HG02870 (cell line): ENCODE results near the gene PLD4.
"Not testable (repeated sequence)": the region's sequence is repeated elsewhere in the genome, so short reads cannot be mapped to it uniquely, and the experiment has no call there.

Experiments
- ATAC-seq: cut with Tn5 transposase; IDR thresholded peaks from one replicate; pipeline ENCODE4 v1.9.1; 2021; ENCODE audit warnings: mild to moderate bottlenecking, moderate library complexity; ENCODE audit not compliant: unreplicated experiment

PLD4 gene, protein sequence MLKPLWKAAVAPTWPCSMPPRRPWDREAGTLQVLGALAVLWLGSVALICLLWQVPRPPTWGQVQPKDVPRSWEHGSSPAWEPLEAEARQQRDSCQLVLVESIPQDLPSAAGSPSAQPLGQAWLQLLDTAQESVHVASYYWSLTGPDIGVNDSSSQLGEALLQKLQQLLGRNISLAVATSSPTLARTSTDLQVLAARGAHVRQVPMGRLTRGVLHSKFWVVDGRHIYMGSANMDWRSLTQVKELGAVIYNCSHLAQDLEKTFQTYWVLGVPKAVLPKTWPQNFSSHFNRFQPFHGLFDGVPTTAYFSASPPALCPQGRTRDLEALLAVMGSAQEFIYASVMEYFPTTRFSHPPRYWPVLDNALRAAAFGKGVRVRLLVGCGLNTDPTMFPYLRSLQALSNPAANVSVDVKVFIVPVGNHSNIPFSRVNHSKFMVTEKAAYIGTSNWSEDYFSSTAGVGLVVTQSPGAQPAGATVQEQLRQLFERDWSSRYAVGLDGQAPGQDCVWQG

DNA sequence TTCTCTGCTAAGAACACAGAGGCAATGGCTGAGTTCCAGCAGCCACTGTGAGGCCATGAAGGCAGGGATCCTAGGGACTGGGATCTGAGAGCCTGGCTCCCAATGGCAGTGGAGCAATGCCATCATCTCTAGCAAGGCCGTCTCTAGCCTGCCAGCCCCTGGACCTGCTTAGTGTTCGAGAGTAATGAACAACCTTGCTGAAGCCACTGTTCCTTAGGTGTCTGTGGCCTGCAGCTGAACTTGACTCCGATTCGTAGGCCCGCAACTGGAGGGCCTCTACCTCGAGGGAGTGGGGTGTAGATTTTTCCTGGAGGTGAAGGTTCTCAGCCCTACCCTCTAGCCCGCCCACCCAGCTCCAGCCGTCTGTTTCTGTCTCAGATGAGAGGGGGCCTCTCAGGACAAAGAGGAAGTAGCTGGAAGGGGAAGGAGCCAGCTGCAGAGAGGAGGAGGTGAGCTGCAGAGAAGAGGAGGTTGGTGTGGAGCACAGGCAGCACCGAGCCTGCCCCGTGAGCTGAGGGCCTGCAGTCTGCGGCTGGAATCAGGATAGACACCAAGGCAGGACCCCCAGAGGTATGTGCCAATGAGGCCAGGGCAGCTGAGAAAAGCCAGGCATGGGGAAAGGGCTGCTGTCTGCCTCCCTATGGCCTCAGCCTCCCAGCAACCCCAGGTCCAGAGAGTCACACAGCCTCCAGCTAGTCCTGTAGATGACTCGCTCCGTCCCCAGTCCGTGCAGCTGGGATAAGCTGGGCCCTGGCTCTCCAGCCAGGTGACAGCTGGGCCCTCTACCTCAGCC lies at the start of gene PLD4:
PLD4 (plus strand) TSS at position 459 of the 793 bp plus-strand sequence. CDS start 2,262 bp downstream, outside the sequence.
- ATAC-seq = no peak

DNA sequence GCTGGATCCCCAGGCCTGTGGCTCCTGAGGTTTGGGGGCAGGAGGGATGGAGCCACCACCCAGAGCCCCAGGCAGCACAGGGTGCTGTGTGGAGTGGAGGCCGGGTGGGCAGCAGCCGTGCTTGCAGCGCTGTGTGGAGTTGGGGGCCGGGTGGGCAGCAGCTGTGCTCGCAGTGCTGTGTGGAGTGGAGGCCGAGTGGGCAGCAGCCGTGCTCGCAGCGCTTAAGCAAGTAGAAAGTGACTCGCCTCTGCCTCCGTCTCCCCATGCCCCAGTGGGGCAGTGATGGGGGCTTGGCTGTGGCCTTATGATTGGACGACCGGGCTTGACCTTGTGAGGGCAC lies 49.3 kb upstream of the PLD4 start:
- no peak for ATAC-seq

DNA sequence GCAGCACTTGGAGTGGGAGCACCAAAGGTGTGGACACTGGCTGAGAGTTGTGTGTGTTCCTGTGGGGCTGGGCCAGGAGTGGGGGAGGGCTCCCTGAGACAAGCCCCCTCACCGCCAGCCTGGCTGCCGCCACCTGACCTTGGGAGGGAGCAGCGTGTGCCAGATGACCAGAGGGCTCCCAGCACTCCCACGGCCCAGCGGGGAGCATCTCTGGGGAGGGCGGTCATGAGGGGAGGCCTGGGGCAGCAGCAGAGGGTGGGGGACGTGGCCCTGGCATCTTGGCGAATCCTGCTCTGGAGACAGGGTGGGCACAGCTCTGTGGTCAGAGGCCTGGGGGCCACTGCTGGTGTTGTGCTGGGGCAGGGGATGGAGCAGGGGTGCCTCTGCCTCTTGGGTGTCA lies 48.9 kb upstream of the PLD4 start:
- ATAC-seq = no peak

DNA sequence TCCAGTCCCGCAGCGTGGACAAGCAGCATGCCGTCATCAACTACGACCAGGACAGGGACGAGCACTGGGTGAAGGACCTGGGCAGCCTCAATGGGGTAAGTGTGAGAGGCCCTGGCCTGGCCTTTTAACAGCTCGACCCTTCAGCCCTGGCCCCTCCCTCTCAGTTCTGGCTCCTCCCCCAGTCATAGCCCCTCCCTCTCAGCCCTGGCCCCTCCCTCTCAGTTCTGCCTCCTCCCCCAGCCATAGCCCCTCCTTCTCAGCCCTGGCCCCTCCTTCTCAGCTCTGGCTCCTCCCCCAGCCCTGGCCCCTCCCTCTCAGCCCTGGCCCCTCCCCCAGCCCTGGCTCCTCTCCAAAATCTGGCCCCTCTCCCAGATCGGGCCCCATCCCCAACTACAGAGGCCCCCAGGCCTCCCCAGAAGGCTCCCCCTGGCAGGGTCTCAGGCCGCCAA lies 48.4 kb upstream of the PLD4 start:
- no peak for ATAC-seq

DNA sequence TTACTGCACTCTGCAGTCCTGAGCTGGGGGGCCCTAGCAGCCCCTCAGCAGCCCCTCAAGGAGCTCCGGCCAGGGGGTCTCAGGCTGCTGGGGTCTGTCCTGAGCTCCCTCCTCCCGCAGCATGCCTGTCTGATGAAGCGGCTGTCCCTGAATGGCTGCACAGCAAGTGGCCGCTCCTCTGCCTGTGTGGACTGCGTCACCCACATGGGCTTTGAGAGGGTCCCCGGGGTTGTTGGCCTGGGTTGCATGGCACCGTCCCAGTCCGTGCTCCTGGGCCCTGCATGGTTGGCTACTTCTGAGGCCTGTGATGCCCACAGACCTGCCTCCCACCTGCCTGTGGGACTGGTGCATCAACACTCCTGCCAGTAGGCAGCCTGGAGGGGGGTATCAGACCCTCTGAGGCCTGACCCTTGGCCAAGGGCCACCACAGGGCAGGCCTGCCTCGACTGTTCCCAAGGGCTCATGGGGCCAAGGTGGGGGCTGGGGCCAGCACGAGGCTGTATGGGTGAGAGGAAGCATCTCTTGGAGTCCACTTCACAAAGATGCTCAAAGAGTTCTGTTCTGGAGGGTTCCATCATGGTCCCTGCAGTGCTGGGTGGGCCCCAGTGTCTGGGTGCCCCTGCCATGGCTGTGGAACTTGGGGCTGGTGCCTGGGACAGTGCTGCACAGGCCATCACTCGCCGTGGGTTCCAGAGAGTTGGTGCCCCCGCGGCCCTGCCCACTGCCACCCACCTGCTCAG lies 47.4 kb upstream of the PLD4 start:
- no peak for ATAC-seq

DNA sequence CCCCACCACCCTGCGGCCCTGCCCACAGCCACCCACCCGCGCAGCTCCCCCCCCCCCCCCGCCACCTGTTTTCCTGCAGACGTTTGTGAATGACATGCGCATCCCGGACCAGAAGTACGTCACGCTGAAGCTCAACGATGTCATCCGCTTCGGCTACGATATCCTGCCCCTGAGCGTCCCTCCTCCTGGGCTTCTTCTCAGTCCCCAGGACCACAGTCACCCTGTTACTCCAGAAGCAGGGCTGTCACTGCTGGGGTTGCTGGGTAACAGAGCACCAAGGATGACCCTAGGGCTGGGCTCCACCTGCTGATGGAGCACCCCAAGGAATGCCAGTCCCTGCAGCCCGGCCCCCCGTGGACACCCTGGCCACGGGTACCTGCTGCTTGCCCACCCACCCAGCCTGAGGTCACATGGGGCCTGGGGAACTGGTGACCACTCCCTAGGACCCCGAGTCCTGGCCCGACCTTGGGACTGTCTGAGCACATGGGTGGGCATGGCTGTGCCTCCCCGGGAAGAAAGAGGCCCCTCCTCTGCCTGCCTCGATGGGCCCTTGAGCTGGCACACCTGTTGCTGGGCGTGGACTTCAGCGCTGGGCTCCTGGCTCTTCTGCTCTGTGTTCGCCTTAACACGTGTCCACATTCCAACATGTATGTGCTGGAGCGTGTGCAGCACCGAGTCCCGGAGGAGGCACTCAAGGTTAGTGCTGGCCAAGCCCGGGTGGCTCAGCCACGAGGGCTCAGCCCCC lies 46.7 kb upstream of the PLD4 start:
- no peak for ATAC-seq

DNA sequence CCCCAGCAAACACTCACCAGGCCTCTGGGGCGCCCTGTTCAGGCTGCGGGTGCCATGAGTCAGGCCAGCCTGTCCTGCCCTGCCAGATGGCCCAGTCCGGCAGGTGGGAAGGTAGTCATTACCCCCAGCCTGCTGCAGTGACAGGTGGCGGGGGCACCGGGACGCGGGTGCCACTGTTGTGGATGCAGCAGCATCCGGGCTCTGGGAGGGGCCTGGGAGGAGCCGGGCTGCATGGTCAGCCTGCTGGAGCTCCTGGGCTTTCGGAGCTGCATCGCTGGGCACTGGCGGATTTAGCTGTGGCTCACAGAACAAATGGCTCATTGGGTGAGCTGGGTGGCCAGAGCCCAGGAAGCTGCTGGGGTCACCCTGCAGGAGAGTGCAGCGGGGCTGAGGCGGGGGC lies 46.1 kb upstream of the PLD4 start:
- ATAC-seq = no peak

DNA sequence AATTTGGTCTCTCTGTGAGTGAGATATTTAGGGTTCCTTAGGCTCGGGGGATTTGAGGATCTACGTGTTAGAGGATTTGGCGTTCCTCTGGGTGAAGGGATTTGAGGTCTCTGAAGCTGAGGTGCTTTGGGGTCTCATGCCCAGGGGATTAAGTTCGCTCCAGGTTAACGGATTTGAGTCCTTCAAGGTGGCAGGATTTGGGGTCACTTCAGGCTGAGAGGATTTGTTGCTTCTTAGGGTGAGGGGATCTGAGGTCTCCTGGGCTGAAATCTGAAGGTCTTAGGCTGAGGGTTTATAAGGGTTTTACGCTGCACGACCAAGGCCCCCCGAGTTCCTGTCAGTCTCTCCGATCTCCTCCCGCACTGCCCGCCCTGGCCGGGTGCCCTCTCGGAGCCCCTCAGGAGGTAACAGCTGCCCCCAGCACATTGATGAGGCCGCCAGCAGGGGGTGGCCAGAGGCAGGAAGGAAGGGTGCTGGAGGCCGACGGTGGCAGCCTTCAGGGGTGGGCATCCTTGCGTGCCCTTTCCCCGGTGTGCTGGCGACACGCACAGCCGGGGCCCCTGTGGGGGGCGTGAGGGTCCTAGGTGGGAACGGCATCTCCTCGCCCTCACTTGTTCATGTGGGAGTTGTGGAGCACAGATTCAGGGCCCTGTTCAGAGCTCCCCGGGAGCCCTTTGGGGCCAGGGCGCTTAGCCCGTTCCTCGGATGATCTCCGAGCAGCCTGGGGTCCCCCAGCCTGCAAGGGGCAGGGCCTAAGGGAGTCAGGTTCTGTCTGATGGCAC lies 45.3 kb upstream of the PLD4 start:
- ATAC-seq = no peak

DNA sequence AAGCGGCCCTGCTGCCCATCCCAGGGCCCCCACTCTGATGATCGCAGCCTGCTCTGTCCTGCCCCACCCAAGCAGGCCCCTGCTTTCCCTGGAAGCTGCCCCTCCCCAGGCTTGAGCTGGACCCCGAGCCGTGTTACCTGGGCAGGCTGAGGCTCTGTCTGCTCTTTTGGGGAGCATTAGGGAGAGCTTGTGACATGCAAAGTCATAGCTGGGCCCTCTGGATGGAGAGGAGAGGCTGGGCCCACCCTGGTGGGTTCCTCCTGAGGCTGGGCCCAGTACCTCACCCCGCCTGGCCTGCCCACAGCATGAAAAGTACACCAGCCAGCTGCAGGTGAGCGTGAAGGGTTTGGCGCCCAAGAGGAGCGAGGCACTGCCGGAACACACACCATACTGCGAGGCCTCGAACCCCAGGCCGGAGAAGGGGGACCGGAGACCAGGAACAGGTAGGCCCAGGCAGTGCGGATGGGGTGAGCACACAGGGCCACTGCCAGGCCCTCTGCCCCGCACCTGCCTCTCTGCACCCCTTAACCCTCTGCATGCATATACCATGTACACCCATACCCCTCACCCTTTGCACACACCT lies 44.6 kb upstream of the PLD4 start:
- no peak for ATAC-seq

DNA sequence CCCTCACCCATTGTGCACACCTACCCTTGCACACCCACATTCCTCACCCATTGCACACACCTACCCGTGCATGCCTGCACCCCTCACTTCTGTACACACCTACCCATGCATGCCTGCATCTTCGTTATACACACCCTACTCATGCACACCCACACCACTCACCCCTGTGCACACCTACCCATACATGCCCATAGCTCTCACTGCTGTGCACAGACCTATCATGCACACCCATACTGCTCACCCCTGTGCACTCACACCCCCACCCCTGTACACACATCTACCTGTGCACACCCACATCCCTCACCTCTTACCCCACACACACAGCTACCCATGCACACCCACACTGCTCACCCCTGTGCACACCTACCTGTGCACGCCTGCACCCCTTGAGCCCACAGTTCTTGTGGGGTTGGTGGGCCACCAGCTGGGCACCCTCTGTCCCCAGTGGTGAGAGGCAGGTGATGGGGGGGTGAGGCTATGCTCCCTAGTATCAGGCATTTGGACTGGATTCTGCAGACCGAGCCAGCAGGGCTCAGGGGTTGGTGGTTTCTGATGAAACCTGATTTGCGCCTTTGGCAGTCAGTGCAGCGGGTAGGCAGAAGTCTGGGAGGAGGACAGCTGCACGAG lies 44.0 kb upstream of the PLD4 start:
- no peak for ATAC-seq

DNA sequence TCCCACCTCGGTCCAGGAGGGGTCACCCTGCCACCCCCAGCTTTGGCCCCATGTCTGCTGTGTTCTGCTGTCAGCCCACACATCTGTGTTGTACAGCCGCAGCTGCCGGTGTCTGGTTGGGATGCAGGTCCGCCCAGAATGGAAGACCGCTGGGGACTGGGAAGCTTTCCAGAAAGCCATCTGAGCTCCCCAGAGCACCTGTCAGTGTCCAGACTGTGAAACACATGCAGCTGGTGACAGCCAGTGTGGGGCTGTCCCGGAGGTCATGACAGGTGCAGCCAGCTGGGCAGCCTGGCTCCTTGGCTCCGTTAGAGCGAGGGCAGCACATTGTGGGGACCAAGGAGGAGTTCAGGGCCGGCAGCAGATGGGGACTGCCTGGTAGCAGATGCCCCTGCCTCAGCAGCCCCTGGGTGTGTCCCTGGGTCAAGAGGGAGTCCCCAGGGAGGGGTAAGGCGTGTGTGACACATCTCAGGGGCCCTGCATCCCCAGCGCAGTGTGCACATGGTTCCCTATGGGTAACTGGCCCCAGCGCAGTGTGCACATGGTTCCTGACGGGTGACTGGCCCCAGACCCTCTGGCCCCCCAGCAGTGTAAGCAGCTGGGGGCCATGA lies 43.2 kb upstream of the PLD4 start:
- ATAC-seq = no peak

DNA sequence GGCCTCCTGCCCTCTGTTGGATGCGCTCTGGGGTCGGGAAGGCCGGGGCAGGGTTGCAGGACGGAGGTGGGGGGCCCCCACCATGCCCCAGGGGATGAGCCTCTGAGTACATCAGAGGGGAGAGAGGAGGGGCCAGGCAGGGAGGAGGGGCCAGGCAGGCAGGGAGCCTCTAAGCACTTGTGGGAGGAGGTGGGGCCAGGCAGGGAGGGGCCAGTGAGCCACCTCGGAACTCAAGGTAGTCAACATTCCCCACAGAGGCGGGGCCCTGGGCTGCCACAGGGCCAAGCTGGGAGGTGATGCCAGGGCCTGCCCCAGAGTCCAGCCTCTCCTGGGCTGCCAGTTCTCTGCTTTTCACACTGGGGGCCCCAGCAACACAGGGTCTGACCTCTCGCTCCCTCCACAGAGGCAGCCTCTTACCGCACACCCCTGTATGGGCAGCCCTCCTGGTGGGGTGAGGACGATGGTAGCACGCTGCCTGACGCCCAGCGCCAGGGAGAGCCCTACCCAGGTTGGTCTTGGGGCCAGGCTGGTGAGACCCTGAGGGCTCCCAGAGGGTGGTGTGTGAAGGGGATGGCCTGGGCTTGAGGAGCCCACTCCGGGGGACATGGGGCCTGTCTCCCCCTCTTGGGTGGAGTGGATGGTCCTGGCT lies 42.2 kb upstream of the PLD4 start:
- ATAC-seq = no peak

DNA sequence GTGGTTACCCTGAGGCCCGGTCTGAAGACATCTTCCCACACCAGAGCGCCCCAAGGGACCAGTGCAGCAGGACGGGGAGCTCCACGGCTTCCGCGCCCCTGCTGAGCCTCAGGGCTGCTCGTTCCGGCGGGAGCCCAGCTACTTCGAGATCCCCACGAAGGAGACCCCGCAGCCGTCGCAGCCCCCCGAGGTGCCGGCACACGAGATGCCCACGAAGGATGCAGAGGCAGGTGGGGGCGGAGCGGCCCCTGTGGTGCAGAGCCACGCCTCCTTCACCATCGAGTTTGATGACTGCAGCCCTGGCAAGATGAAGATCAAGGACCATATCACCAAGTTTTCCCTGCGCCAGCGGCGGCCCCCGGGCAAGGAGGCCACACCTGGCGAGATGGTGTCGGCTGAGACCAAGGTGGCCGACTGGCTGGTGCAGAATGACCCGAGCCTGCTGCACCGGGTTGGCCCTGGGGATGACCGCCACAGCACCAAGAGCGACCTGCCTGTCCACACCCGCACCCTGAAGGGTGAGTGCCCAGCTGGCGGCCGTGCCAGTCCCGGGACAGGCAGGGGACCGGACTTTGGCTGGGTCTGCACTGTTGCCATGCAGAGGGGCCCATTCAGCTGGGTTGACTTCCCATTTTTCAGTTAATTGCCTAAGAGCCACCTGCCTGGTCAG lies 41.6 kb upstream of the PLD4 start:
- ATAC-seq = no peak

DNA sequence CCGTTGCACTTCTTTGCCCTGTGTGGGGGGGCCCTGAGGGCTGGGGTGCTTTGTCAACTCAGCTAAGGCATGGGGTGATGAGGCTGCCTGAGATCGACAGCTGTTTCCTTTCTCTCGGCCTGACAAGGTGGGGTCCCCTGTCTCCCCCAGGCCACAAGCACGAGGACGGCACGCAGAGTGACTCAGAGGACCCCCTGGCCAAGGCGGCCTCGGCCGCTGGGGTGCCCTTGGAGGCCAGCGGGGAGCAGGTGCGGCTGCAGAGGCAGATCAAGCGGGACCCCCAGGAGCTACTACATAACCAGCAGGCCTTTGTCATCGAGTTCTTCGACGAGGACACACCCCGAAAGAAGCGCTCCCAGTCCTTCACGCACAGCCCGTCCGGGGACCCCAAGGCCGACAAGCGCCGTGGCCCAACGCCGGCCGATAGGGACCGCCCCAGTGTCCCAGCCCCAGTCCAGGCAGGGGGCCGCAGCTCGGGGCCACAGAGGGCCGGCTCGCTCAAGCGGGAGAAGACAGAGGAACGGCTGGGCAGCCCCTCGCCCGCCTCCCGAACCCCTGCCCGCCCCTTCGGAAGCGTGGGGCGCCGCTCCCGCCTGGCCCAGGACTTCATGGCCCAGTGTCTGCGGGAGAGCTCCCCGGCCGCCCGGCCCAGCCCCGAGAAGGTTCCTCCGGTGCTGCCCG lies 40.9 kb upstream of the PLD4 start:
- no peak for ATAC-seq

DNA sequence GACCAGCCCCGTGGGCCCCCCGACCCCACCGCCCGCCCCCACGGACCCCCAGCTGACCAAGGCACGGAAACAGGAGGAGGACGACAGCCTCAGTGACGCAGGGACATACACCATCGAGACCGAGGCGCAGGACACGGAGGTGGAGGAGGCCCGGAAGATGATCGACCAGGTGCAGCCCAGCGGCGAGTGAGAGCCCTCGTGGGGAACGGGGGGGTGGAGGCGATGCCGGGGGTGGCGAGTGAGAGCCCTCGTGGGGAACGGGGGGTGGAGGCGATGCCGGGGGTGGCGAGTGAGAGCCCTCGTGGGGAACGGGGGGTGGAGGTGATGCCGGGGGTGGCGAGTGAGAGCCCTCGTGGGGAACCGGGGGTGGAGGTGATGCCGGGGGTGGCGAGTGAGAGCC lies 40.3 kb upstream of the PLD4 start:
- not testable (repeated sequence) for ATAC-seq

DNA sequence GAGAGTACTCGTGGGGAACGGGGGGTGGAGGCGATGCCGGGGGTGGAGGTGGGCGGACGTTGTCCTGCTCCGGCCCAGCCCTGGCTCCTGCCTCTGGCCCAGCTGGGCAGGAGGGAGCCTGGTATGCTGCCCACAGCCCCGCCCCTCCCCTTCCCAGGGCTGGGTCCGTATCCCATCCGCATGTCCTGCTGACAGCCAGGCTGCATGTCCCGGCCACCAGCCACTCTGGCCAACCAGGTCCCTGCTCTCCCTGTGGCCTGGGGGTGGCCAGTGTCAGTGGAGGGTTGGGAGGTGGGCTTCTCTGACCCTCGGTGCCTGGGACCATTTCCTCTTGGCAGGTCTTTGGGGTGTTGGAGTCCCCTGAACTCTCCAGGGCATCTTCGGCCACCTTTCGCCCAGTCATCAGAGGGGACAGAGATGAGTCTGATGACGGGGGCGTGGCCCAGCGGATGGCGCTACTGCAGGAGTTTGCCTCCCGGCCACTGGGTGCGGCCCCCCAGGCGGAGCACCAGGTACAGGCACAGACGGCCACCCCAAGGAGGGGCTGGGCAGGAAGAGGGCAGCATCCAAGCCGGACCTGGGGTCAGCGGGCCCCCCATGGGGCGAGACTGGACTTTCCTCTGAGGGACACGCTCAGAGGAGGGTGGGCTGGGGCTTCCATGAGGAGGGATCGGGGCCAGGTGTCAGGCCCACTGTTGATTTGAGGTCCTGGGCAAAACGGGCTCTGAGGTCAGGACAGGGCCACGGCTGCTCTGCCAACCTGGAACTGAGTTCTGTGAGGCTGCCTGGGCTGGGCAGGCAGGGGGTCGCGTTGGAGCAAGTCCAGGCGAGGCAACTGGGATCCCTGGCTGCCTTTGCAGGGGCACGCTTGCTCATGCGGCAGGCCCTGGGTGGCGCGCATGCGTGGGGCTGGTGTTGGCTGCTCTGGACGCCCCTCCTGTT lies 39.4 kb upstream of the PLD4 start:
- no peak for ATAC-seq
